ENCODE data around the gene ADGRG1.

The ADGRG1 gene

DNA sequence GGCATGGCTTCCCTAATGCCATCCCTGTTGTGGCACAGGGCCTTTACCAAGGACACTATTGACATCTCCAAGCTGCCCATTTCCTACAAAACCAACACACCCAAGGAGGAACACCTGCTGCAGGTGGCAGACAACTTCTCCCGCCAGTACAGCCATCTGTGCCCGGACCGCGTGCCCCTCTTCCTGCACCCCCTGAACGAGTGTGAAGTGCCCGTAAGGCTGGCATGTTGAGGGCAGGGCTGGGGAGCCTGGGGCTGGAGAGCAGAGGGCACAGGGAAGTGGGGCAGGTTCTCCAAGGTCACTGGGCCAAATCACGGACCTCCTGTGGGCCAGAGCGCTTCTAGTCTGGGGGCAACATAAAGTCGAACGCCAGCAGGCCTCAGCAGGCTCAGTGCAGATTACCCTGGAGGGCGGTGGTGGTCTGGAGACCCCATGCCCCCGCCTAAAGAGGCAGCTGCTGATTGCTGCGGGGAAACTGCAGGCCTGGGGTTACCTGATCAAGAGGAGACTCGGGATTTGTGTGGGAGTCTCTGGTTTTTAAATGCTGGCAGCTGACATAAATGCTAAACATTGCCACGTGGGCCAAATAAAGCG lies 70.5 kb downstream of the ADGRG1 start:
- no peak overlapping the region for H3K4me3 ChIP-seq (ENCODE audit: low read depth, low read length)
- TF ChIP-seq, protein P1, sequence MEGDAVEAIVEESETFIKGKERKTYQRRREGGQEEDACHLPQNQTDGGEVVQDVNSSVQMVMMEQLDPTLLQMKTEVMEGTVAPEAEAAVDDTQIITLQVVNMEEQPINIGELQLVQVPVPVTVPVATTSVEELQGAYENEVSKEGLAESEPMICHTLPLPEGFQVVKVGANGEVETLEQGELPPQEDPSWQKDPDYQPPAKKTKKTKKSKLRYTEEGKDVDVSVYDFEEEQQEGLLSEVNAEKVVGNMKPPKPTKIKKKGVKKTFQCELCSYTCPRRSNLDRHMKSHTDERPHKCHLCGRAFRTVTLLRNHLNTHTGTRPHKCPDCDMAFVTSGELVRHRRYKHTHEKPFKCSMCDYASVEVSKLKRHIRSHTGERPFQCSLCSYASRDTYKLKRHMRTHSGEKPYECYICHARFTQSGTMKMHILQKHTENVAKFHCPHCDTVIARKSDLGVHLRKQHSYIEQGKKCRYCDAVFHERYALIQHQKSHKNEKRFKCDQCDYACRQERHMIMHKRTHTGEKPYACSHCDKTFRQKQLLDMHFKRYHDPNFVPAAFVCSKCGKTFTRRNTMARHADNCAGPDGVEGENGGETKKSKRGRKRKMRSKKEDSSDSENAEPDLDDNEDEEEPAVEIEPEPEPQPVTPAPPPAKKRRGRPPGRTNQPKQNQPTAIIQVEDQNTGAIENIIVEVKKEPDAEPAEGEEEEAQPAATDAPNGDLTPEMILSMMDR (IDR thresholded peaks at IDR 0.05; ENCODE audit: control insufficient read depth, extremely low read depth, insufficient read depth), result no peak
- DNase-seq (ENCODE audit: low read depth), result no peak

DNA sequence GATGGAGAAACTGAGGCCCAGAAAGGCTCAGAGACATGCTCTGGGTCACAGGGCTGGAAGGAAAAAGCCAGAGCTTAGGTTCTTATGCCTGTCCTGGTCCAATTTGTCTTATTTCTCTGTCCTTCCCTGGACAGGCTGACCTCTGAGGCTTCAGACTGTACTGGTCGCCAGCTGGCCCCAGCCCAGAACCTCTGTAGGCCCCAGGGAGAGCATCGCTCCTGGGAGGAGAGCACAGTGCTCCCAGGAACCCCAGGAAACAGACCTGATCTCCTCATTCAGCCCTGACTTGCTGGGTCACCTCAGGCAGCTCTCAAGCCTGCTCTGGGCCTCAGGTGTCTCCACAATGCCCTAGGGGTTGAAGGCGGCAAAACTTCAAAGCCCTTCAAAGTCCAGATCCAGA lies 71.1 kb downstream of the ADGRG1 start:
- no peak for DNase-seq (ENCODE audit: low read depth)
- H3K4me3 ChIP-seq (ENCODE audit: low read depth, low read length), result no peak overlapping the region
- TF ChIP-seq, protein P1 (IDR thresholded peaks at IDR 0.05; ENCODE audit: control insufficient read depth, extremely low read depth, insufficient read depth), result no peak

DNA sequence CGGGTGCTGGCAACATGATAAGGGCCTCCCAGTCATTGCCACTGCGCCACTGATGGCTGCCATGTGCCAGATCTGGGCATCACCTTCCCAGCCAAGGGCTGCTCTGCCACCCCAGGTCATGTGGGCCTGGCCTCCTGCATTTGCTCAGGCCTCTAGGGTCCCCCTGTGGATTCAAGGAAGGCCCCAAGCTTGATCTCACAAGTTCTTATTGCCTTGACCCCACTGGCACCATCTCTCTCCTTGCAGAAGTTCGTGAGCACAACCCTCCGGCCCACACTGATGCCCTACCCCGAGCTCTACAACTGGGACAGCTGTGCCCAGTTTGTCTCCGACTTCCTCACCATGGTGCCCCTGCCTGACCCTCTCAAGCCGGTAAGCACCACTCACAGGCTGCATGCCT lies 71.5 kb downstream of the ADGRG1 start:
- TF ChIP-seq, protein P1 (IDR thresholded peaks at IDR 0.05; ENCODE audit: control insufficient read depth, extremely low read depth, insufficient read depth), result no peak
- no peak for DNase-seq (ENCODE audit: low read depth)

DNA sequence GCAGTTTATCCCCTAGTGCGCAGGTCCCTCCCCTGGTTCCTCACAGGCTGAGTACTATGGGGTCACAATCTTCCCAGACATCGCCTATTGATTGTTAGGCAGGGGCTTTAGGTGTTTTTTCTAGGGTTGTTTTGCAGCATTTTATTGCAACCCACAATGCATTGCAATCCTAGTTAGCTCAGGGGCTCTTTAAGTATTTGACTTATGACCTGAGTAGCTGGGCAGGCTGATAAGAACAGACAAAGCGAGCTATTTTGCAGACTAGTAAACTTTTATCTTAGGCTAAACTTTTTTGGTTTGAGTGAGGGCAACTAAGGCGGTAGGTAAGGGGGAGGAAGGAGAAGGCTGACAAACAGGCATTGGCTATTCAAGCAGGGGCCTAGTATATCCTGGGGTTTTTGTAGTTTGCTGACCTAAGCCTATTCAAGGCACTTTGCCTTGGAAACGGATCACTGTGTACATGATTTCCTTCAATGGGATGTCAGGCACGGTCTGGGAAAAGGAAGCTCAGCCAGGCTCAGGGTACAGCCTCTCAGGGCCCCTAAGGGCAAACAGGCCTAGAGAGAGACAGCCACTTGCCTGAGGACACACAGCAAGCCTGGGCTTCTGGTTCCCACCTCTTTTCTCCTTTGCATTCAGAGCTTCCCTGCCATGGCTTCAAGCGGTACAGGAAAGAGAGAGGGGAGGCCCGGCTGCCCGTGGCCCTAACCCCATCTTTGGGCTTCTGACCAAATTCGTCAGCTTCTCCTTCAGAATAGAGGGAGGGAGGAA lies 72.5 kb downstream of the ADGRG1 start:
- no peak for DNase-seq (ENCODE audit: low read depth)
- H3K4me3 ChIP-seq (ENCODE audit: low read depth, low read length), result no peak overlapping the region
- TF ChIP-seq, protein P1 (IDR thresholded peaks at IDR 0.05; ENCODE audit: control insufficient read depth, extremely low read depth, insufficient read depth), result no peak

More for the DNA sequence above, 71.5 kb downstream of the ADGRG1 start:
- no peak overlapping the region for H3K4me3 ChIP-seq (ENCODE audit: low read depth, low read length)

DNA sequence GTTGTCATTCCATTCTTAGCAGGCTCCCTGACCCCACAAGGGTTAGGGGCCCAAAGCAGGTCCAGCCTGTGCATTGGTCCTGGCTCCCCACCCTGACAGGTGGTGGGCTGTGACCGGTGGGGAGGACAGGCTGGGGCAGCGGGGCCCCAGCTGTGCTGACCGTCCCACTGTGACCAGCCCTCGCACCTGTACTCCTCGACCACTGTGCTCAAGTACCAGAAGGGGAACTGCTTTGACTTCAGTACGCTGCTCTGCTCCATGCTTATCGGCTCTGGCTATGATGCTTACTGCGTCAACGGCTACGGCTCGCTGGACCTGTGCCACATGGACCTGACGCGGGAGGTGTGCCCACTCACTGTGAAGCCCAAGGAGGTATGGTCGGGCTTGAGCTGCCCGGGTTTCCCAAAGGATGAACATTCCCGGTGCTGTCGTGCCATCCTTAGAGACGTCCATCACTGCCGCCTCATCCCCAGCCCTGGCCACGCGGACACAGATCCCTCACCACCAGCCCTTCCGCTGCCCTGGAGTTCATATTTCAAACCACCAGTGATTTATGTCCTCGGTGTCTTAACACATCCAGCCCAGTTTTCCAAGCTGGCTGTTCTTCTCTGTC lies 73.4 kb downstream of the ADGRG1 start:
- H3K4me3 ChIP-seq (ENCODE audit: low read depth, low read length), result no peak overlapping the region
- DNase-seq (ENCODE audit: low read depth), result no peak
- TF ChIP-seq, protein P1 (IDR thresholded peaks at IDR 0.05; ENCODE audit: control insufficient read depth, extremely low read depth, insufficient read depth), result no peak

DNA sequence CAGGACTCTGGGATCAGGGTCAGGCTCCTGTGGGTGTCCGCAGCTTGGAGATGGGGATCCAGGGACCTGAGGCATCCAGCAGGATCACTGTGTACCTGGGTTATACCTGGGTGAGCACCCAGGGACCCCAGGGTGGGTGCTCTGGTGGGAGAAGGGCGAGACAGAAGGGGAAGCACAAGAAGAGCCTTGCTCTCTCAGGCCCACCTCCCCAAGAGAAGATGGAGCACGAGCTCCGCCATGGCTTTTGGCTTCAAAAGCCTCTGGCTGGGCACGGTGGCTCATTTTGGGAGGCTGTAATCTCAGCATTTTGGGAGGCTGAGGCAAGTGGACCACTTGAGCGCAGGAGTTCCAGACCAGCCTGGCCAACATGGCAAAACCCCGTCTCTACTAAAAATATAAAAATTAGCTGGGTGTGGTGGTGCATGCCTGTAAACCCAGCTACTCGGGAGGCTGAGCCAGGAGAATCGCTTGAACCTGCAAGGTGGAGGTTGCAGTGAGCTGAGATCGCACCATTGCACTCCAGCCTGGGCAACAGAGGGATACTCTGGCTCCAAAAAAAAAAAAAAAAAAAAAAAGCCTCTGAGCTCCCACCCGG lies 75.1 kb downstream of the ADGRG1 start:
- no peak overlapping the region for H3K4me3 ChIP-seq (ENCODE audit: low read depth, low read length)
- TF ChIP-seq, protein P1 (IDR thresholded peaks at IDR 0.05; ENCODE audit: control insufficient read depth, extremely low read depth, insufficient read depth), result no peak
- no peak for DNase-seq (ENCODE audit: low read depth)

Measured in LNCaP clone FGC (cell line).